Stomach (tissue), 9 donors: Measurements from ENCODE around the gene RPE. TPM values are rescaled to one million over a fixed set of nuclear protein-coding genes. Genes with fewer than 3 reads are reported as not detected.

Source experiments
- DNase-seq, 2 donors: peaks; one replicate each; pipeline versions ENCODE4 v3.0.0 to v3.0.0-alpha.2; 2013 to 2019
- H3K27ac ChIP-seq, 5 donors: fragments of 200-600 bp in 4 of 5; sonication (generic) in 4 of 5; one replicate each; pipeline ENCODE4 v1.5.1; 2013 to 2019; ENCODE audit warnings: mild to moderate bottlenecking in 1 of 5, moderate library complexity in 1 of 5
- H3K27me3 ChIP-seq, 3 donors: fragments of 200-600 bp; sonication (generic); one replicate each; pipeline ENCODE4 v1.5.1; 2017 to 2019; ENCODE audit warnings: mixed run types in 1 of 3
- H3K36me3 ChIP-seq, 4 donors: fragments of 200-600 bp; sonication (generic); 1 replicate in 3 of 4; 2 replicates in 1 of 4; pipeline ENCODE4 v1.5.1; 2016 to 2019
- H3K4me1 ChIP-seq, 4 donors: fragments of 200-600 bp; sonication (generic); one replicate each; pipeline ENCODE4 v1.5.1; 2016 to 2019
- H3K4me3 ChIP-seq, 4 donors: fragments of 200-600 bp; sonication (generic) in 3 of 4; one replicate each; pipeline ENCODE4 v1.5.1; 2016 to 2019; ENCODE audit warnings: mild to moderate bottlenecking in 1 of 4
- H3K9me3 ChIP-seq, 4 donors: fragments of 200-600 bp; sonication (generic); one replicate each; pipeline ENCODE4 v1.5.1; 2016 to 2019
- EP300 ChIP-seq: sonication (generic); formaldehyde crosslinking; IDR thresholded peaks from one replicate; pipeline ENCODE4 v1.6.1; 2017; ENCODE audit warnings: antibody characterized with exemption
- POLR2A ChIP-seq, 4 donors: fragments of 450-650 bp; IDR thresholded peaks; one replicate each; pipeline ENCODE4 v1.6.1; 2016; ENCODE audit warnings: antibody characterized with exemption in 4 of 4, control low read depth in 2 of 4, mild to moderate bottlenecking in 1 of 4, moderate library complexity in 1 of 4
- POLR2AphosphoS5 ChIP-seq, 3 donors: sonication (generic); formaldehyde crosslinking; IDR thresholded peaks; one replicate each; pipeline ENCODE4 v1.6.1; 2016; ENCODE audit warnings: antibody characterized with exemption in 3 of 3
- WGBS, 5 donors: extraction: QIAGEN DNeasy Blood & Tissue Kit in 3 of 5; methylation state at CpG; one replicate each; pipeline versions ENCODE4 v1.1.5 to v1.1.7; 2013 to 2018; 5-methylcytosine and 5-hydroxymethylcytosine counted together
- intact Hi-C: fragments of 100-400 bp; cut with DNase I; formaldehyde crosslinking; loops from one replicate; pipeline ENCODE4 v1.15.1; 2023; ENCODE audit warnings: low total_unique reads
- polyA plus RNA-seq, 3 donors: library from polyadenylated mRNA; stranded (reverse); fragments of 200-250 nt; gene quantifications; one replicate each; pipeline ENCODE4 v1.2.3, GENCODE V29; 2013
- total RNA-seq, 5 donors: library from RNA; depleted of rRNA; stranded (reverse); fragments of >200 nt; gene quantifications; one replicate each; pipeline versions ENCODE4 v1.1.0 to v1.2.3, GENCODE V29; 2014 to 2016
- TF ChIP-seq, protein P1 (sequence below), 7 experiments: fragments of 450-650 bp in 4 of 7; fragments of 200-600 bp in 3 of 7; sonication (generic) in 3 of 7; IDR thresholded peaks; one replicate each; pipeline ENCODE4 v1.5.1; 2016 to 2019; ENCODE audit warnings: antibody characterized with exemption in 7 of 7, control low read depth in 2 of 7, mild to moderate bottlenecking in 1 of 7
- donor health status: healthy with polysubstance abuse.
- donor health status: Bipolar disorder and iron deficiency.
- donor health status: healthy.

RPE gene
- total and polyA plus RNA-seq, 8 donors, result 1.2 to 91.2 (median 20.5) TPM

DNA sequence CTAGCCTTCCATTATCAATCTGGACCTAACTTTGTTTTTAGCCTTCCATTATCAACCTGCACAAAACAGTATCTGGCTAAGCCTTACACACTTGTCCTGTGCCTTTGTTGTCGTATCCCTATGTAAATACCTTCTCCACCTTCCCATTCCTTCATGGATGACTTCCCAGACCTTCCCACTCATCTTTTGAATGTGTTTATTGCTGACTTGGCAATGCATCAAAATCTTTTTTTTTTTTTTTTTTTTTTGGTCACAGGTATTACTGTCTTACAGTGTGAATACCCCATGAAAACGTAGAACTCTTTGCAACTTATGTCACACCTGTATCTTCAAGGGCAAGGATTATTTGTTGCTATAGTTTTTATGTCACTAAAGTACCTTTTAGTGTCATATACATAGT is 25.7 kb downstream of the RPE start:
- intact Hi-C loops, result no loop called here
- H3K27me3 ChIP-seq, result no peaks in the 10 kb centered on the region
- peaks cover 10 to 66% (median 57%) of the 10 kb centered on the region in 4 donors for H3K36me3 ChIP-seq
- H3K9me3 ChIP-seq, result no peaks in the 10 kb centered on the region
- DNase-seq, result no peak
- H3K27ac ChIP-seq, result no peak overlapping the region
- WGBS, 5 donors, result 66 to 89% (median 76%) methylated on average over 2 of the region's 2 CpGs
- no peak overlapping the region for H3K4me3 ChIP-seq
- no peaks in the 10 kb centered on the region for H3K4me1 ChIP-seq
- TF ChIP-seq POLR2A (IDR thresholded peaks at IDR 0.05), result no peak
- TF ChIP-seq, protein P1, sequence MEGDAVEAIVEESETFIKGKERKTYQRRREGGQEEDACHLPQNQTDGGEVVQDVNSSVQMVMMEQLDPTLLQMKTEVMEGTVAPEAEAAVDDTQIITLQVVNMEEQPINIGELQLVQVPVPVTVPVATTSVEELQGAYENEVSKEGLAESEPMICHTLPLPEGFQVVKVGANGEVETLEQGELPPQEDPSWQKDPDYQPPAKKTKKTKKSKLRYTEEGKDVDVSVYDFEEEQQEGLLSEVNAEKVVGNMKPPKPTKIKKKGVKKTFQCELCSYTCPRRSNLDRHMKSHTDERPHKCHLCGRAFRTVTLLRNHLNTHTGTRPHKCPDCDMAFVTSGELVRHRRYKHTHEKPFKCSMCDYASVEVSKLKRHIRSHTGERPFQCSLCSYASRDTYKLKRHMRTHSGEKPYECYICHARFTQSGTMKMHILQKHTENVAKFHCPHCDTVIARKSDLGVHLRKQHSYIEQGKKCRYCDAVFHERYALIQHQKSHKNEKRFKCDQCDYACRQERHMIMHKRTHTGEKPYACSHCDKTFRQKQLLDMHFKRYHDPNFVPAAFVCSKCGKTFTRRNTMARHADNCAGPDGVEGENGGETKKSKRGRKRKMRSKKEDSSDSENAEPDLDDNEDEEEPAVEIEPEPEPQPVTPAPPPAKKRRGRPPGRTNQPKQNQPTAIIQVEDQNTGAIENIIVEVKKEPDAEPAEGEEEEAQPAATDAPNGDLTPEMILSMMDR (IDR thresholded peaks at IDR 0.05), result no peak

DNA sequence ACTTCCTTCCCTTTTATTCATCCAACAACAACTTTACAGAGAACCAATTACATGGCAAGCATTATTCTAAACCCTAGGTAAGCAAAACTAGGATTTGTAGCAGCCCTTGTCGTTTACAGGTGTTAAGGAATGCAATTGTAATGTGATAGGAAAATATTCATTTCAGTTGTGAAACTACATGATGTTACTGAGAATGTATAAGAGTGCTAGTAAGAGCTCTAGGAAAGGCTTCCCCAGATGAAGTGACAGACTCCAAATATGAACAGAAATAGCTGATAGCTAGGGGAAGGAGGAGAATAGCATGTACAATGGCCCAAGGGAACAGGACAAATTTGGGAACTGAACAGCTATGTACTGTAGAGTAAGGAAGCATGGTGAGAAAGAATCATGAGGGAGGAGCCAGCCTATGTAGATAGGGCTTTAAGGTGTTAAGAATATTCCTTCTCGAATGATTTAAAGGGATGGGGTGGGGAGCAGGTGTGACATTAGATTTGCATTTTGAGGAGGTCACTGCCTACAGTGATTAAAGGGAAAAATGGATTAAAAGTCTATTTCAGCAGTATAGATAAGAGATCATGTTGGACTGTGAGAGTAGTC is 31.7 kb downstream of the RPE start:
- Histone ChIP-seq H3K36me3 (peaks cover 0 to 20% (median 8%) of the 10 kb centered on the region in 4 donors), H3K9me3 (no peaks in the 10 kb centered on the region), H3K4me3 (no peak overlapping the region), H3K4me1 (no peaks in the 10 kb centered on the region), H3K27me3 (no peaks in the 10 kb centered on the region), H3K27ac (no peak overlapping the region)
- intact Hi-C loops, result no loop called here
- DNase-seq, result no peak
- 74 to 83% (median 81%) methylated on average over 2 of the region's 2 CpGs for WGBS, 5 donors
- TF ChIP-seq EP300 (no peak), POLR2A (IDR thresholded peaks at IDR 0.05) (no peak), POLR2AphosphoS5 (IDR thresholded peaks at IDR 0.05) (no peak)
- TF ChIP-seq, protein P1 (IDR thresholded peaks at IDR 0.05), result no peak

DNA sequence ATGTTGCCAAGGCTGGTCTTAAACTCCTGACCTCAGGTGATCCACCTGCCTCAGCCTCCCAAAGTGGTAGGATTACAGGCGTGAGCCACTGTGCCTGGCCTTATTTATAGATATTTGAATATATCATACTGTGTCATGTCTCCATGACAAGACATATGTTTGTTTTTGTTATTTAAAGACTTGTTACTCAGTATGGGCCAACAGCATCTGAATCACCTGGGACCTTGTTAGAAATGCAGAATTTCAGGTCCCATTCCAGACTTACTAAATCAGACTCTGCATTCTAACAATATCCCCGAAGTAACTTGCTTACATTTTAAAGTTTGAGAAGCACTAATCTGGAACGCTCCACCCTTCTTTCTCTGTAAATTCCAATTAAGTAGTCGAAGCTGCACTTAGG is 33.2 kb downstream of the RPE start:
- no peaks in the 10 kb centered on the region for H3K27me3 ChIP-seq
- peaks cover 0 to 20% (median 12%) of the 10 kb centered on the region in 4 donors for H3K36me3 ChIP-seq
- DNase-seq, result no peak
- H3K4me3 ChIP-seq, result no peak overlapping the region
- TF ChIP-seq POLR2A (IDR thresholded peaks at IDR 0.05), result no peak
- no peak for TF ChIP-seq EP300
- TF ChIP-seq, protein P1 (IDR thresholded peaks at IDR 0.05), result no peak
- no peak for TF ChIP-seq POLR2AphosphoS5 (IDR thresholded peaks at IDR 0.05)
- WGBS, 5 donors, result 91 to 97% (median 94%) methylated on average over 4 of the region's 4 CpGs
- no peaks in the 10 kb centered on the region for H3K4me1 ChIP-seq
- H3K27ac ChIP-seq, result no peak overlapping the region
- intact Hi-C loops, result no loop called here
- no peaks in the 10 kb centered on the region for H3K9me3 ChIP-seq

DNA sequence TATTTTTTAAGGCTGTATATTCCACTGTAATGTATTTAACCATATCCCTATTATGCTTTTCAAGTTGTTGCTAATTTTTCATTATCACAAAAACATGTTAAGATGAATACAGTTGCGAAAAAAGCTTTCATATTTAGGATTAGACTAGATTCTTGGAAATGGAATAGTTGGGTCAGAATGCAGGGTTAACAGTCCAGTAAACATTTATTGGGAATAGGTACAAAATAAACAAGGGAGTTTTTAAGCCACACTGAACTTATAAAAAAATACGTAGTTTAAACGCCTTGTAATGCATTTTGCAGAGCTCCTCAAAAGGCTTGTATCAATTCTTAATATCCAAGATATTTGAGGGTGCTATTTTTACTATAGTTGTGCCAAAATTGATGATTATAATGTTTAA is 35.6 kb downstream of the RPE start:
- H3K4me1 ChIP-seq, result no peaks in the 10 kb centered on the region
- no peak for DNase-seq
- no peaks in the 10 kb centered on the region for H3K27me3 ChIP-seq
- H3K4me3 ChIP-seq, result no peak overlapping the region
- intact Hi-C loops, result no loop called here
- 51 to 78% (median 65%) methylated on average over 3 of the region's 3 CpGs for WGBS, 5 donors
- peaks cover 0 to 28% (median 18%) of the 10 kb centered on the region in 4 donors for H3K36me3 ChIP-seq
- H3K27ac ChIP-seq, result no peak overlapping the region
- TF ChIP-seq EP300 (no peak), POLR2A (IDR thresholded peaks at IDR 0.05) (no peak), POLR2AphosphoS5 (IDR thresholded peaks at IDR 0.05) (no peak)
- TF ChIP-seq, protein P1 (IDR thresholded peaks at IDR 0.05), result no peak
- H3K9me3 ChIP-seq, result no peaks in the 10 kb centered on the region
